Measurements from ENCODE around the gene NCOR1. TPM values are rescaled to one million over a fixed set of nuclear protein-coding genes. Genes with fewer than 3 reads are reported as not detected.

NCOR1 gene
- total and polyA plus RNA-seq, 9 of the 15 experiments (the other 6 are each of a cell fraction or from before 2014, with no cell fraction given) = 20.2 to 66.5 (median 50.9) TPM

- TF ChIP-seq, protein P1, sequence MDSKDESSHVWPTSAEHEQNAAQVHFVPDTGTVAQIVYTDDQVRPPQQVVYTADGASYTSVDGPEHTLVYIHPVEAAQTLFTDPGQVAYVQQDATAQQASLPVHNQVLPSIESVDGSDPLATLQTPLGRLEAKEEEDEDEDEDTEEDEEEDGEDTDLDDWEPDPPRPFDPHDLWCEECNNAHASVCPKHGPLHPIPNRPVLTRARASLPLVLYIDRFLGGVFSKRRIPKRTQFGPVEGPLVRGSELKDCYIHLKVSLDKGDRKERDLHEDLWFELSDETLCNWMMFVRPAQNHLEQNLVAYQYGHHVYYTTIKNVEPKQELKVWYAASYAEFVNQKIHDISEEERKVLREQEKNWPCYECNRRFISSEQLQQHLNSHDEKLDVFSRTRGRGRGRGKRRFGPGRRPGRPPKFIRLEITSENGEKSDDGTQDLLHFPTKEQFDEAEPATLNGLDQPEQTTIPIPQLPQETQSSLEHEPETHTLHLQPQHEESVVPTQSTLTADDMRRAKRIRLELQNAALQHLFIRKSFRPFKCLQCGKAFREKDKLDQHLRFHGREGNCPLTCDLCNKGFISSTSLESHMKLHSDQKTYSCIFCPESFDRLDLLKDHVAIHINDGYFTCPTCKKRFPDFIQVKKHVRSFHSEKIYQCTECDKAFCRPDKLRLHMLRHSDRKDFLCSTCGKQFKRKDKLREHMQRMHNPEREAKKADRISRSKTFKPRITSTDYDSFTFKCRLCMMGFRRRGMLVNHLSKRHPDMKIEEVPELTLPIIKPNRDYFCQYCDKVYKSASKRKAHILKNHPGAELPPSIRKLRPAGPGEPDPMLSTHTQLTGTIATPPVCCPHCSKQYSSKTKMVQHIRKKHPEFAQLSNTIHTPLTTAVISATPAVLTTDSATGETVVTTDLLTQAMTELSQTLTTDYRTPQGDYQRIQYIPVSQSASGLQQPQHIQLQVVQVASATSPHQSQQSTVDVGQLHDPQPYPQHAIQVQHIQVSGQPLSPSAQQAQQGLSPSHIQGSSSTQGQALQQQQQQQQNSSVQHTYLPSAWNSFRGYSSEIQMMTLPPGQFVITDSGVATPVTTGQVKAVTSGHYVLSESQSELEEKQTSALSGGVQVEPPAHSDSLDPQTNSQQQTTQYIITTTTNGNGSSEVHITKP (IDR thresholded peaks at IDR 0.05; ENCODE audit: partially characterized antibody) = no peak
- TF ChIP-seq ADNP (tag; IDR thresholded peaks at IDR 0.05) (no peak), IFI16 (CRISPR knock-in tag; IDR thresholded peaks at IDR 0.05) (no peak), RNF2 (IDR thresholded peaks at IDR 0.05) (peak; percentile 78), ZNF124 (CRISPR knock-in tag; IDR thresholded peaks at IDR 0.05) (no peak), FOXM1 (IDR thresholded peaks at IDR 0.05; ENCODE audit: low read depth) (no peak), FOXM1 (CRISPR knock-in tag; IDR thresholded peaks at IDR 0.05; ENCODE audit: low read depth) (no peak), PURB (CRISPR knock-in tag; IDR thresholded peaks at IDR 0.05; ENCODE audit: low read depth) (no peak), MYC (IDR thresholded peaks at IDR 0.05; ENCODE audit: low read depth, low read length) (peak; percentile 89; the same call in 1 of the 2 replicates), MYC (CRISPR knock-in tag; IDR thresholded peaks at IDR 0.05; ENCODE audit: borderline replicate concordance, low read depth) (no peak), ZNF174 (CRISPR knock-in tag; IDR thresholded peaks at IDR 0.05) (no peak), NELFE (IDR thresholded peaks at IDR 0.05; ENCODE audit: insufficient read depth, insufficient read length) (no peak), HEY1 (CRISPR knock-in tag; IDR thresholded peaks at IDR 0.05; ENCODE audit: borderline replicate concordance) (no peak), ARID4B (CRISPR knock-in tag; IDR thresholded peaks at IDR 0.05) (peak; percentile 62), ZBTB33 (CRISPR knock-in tag; IDR thresholded peaks at IDR 0.05) (no peak), TAF15 (IDR thresholded peaks at IDR 0.05; ENCODE audit: low read depth, low read length) (no peak)
- TF ChIP-seq, protein P2, sequence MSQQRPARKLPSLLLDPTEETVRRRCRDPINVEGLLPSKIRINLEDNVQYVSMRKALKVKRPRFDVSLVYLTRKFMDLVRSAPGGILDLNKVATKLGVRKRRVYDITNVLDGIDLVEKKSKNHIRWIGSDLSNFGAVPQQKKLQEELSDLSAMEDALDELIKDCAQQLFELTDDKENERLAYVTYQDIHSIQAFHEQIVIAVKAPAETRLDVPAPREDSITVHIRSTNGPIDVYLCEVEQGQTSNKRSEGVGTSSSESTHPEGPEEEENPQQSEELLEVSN (IDR thresholded peaks at IDR 0.05; ENCODE audit: borderline replicate concordance in 1 of 2, extremely low read depth in 1 of 2, insufficient read depth in 1 of 2, insufficient read length in 1 of 2, low read depth in 1 of 2, low read length in 1 of 2, poor library complexity in 1 of 2, severe bottlenecking in 1 of 2) = peak; percentile 13 to 72
Measured at GRCh38 chr17:16217002-16217635, 1.8 kb upstream of the NCOR1 start, which contains the start of gene PIGL (continued).
